ENCODE measurements around the gene ANKS1A. TPM values are rescaled to one million over a fixed set of nuclear protein-coding genes. Genes with fewer than 3 reads are reported as not detected.

ANKS1A gene
- total RNA-seq, 1 donor from 2014 or later = 33.5 TPM

DNA sequence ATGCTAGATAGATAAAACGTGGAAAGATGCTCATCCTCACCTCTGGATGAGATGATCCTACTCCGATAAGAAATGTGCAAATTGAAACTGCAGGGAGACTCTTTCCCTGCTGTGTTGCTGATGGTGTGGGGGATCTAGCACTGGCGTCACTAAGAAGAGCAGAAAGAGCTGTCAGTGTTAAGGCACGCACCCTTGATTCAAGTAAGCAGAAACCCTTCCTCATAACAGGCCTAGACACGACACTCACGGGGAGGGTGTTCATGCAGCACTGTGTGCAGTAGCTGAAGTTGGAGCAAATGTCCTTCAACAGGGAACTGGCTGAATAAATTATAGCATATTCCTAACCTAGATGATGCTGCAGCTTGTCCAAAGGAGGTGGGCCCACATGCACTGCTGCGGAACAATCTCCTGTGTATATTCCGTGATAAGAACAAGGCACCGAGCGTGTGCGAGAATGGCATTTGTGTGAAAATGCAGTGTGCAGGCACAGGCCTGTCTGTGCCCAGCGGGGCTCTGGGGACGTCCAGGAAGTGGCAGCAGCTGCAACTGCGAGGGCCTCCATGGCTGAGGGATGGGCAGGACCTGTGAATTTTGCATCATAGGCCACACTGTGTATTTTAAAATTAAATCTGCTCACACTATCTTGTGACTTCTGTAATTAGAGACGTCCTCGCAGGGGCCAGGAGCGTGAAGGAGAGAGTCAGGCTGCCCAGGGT lies 188.1 kb downstream of the ANKS1A start:
- H3K27me3 ChIP-seq (ENCODE audit: low read depth) = no peaks in the 10 kb centered on the region
- H3K36me3 ChIP-seq = peaks cover 91% of the 10 kb centered on the region
- H3K27ac ChIP-seq (replicated peaks) = no peak overlapping the region
- TF ChIP-seq, protein P1, sequence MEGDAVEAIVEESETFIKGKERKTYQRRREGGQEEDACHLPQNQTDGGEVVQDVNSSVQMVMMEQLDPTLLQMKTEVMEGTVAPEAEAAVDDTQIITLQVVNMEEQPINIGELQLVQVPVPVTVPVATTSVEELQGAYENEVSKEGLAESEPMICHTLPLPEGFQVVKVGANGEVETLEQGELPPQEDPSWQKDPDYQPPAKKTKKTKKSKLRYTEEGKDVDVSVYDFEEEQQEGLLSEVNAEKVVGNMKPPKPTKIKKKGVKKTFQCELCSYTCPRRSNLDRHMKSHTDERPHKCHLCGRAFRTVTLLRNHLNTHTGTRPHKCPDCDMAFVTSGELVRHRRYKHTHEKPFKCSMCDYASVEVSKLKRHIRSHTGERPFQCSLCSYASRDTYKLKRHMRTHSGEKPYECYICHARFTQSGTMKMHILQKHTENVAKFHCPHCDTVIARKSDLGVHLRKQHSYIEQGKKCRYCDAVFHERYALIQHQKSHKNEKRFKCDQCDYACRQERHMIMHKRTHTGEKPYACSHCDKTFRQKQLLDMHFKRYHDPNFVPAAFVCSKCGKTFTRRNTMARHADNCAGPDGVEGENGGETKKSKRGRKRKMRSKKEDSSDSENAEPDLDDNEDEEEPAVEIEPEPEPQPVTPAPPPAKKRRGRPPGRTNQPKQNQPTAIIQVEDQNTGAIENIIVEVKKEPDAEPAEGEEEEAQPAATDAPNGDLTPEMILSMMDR (IDR thresholded peaks at IDR 0.05; ENCODE audit: borderline replicate concordance) = no peak
- peaks cover 18% of the 10 kb centered on the region for H3K4me1 ChIP-seq
- H3K9me3 ChIP-seq (replicated peaks) = no peaks in the 10 kb centered on the region
- intact Hi-C loops (cut with micrococcal nuclease) = no loop called here
- H3K4me3 ChIP-seq = no peak overlapping the region
- DNase-seq = no peak

DNA sequence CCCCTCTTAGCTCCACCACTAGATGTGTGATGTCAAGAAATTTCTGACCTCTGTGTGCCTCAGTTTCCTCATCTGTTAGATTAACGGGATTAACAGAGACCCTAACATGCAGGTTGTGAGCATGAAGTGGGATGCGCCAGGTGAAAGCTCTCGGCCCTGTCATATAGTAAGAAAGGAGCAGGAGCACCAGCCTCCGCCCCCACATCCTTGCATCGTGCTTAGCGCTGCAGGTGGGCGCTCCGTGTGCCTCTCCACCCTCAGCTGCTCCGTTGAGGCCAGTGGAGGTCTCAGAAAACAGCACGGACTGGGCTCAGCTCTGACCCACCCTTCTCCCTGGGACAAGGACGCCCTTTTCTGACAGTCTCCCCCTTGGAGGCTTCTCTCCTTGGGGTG lies 188.7 kb downstream of the ANKS1A start:
- intact Hi-C loops (cut with micrococcal nuclease) = no loop called here
- no peak for DNase-seq
- no peaks in the 10 kb centered on the region for H3K9me3 ChIP-seq (replicated peaks)
- no peaks in the 10 kb centered on the region for H3K27me3 ChIP-seq (ENCODE audit: low read depth)
- H3K27ac ChIP-seq (replicated peaks) = no peak overlapping the region
- TF ChIP-seq, protein P1 (IDR thresholded peaks at IDR 0.05; ENCODE audit: borderline replicate concordance) = no peak
- H3K4me3 ChIP-seq = no peak overlapping the region
- peaks cover 91% of the 10 kb centered on the region for H3K36me3 ChIP-seq
- H3K4me1 ChIP-seq = peaks cover 22% of the 10 kb centered on the region

DNA sequence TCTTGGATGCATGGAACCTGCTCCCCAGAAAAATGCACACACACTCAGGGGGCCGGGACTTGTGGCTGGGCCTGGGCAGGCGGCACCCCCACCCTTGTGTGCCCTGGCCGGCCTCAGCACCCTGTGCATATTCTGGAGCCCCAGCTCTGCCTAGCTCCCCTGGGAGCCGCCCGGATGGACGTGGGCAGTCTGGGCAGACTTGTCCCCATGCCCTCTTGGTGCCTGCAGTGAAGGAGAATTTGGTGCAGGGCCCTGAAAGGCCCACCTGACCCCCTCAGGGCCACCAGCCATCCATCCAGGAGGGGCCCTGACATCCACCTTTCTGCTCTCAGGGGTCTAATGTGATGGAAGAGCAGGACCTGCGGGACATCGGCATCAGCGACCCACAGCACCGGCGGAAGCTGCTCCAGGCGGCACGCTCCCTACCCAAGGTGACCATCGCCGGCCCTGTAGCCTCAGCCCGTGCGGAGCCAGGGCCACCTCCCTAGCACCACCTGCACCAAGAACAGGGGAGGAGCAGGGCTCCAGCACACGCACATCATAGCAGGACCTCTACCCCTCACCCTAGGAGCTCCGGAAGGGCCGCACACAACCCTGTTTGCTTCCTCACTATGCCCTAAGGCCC lies 189.3 kb downstream of the ANKS1A start:
- TF ChIP-seq, protein P1 (IDR thresholded peaks at IDR 0.05; ENCODE audit: borderline replicate concordance) = no peak
- no peak for DNase-seq
- intact Hi-C loops (cut with micrococcal nuclease) = no loop called here
- peaks cover 19% of the 10 kb centered on the region for H3K4me1 ChIP-seq
- H3K36me3 ChIP-seq = peaks cover 91% of the 10 kb centered on the region
- H3K27ac ChIP-seq (replicated peaks) = no peak overlapping the region
- no peaks in the 10 kb centered on the region for H3K27me3 ChIP-seq (ENCODE audit: low read depth)
- H3K4me3 ChIP-seq = no peak overlapping the region
- H3K9me3 ChIP-seq (replicated peaks) = no peaks in the 10 kb centered on the region

DNA sequence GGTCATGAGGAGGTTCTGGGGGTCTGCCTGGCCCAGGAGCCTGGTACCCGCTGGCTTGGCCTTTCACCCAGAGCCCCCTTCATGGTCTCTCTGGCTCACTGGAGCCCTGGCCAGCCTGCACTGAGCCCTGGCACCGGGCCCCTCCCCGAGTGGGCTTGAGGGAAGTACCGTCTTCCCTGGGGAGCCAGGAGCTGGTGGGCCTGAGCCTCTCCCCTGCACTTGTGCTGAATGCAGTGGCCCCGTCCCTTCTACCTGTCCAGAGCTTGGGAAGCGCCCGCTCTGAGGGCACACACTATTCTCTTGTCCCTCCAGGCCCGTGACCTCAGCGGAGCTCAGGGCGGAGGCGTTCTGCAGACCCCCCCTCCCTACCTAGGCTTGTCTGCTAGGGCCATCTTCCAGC lies 189.8 kb downstream of the ANKS1A start:
- H3K4me1 ChIP-seq = peaks cover 18% of the 10 kb centered on the region
- H3K27me3 ChIP-seq (ENCODE audit: low read depth) = no peaks in the 10 kb centered on the region
- intact Hi-C loops (cut with micrococcal nuclease) = no loop called here
- TF ChIP-seq, protein P1 (IDR thresholded peaks at IDR 0.05; ENCODE audit: borderline replicate concordance) = no peak
- DNase-seq = no peak
- H3K4me3 ChIP-seq = no peak overlapping the region
- H3K27ac ChIP-seq (replicated peaks) = no peak overlapping the region
- peaks cover 91% of the 10 kb centered on the region for H3K36me3 ChIP-seq
- no peaks in the 10 kb centered on the region for H3K9me3 ChIP-seq (replicated peaks)

DNA sequence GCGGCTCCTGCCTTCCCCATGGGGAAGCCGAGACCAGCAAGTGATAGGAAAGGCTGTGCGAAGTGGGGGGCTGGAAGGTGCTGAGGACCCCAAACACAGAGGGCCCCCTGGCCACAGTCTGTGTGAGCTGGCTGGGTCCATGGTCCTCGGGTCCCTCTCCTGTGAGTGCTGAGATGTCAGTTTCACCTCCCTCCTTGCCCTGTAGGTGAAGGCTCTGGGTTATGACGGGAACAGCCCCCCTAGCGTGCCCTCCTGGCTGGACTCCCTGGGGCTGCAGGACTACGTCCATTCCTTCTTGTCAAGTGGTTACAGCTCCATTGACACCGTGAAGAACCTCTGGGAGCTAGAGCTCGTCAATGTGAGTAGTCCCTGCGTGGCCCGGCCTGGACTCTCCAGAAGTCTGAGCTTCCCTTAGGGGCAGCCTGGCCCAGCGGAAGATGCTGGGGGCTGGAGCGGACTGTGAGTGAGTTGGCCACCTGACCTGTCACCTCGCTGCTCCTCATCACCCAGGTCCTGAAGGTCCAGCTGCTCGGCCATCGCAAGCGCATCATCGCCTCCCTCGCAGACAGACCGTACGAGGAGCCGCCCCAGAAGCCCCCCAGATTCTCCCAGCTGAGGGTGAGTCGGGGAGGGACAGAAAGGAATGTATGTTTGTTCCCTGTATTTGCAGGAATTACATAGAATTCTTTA lies 190.4 kb downstream of the ANKS1A start:
- intact Hi-C loops (cut with micrococcal nuclease) = no loop called here
- Histone ChIP-seq H3K4me3 (no peak overlapping the region), H3K36me3 (peaks cover 91% of the 10 kb centered on the region), H3K9me3 (replicated peaks) (no peaks in the 10 kb centered on the region), H3K27ac (replicated peaks) (no peak overlapping the region), H3K4me1 (peaks cover 18% of the 10 kb centered on the region), H3K27me3 (ENCODE audit: low read depth) (no peaks in the 10 kb centered on the region)
- TF ChIP-seq, protein P1 (IDR thresholded peaks at IDR 0.05; ENCODE audit: borderline replicate concordance) = no peak
- no peak for DNase-seq
